Measurements from ENCODE around the gene NF1. TPM values are rescaled to one million over a fixed set of nuclear protein-coding genes. Genes with fewer than 3 reads are reported as not detected.
"Not testable (repeated sequence)": the region's sequence is repeated elsewhere in the genome, so short reads cannot be mapped to it uniquely, and the experiment has no call there.

Gene NF1
- total RNA-seq (10 to 100 TPM; 49.1 to 97.7 (median 63.8) TPM), polyA plus RNA-seq (1 to 10 TPM; 3.1 to 5.7 (median 4.7) TPM)
- long read RNA-seq, donor 1, full-length matches to known transcripts: 2 of 2 reads
- long read RNA-seq, donor 1, partial matches to known transcripts: 0 of 2 reads
- long read RNA-seq, donor 1, other reads (novel, unspliced or antisense): 0 of 2 reads
- long read RNA-seq, donor 2: 0 reads

- intact Hi-C loops (cut with DNase I; ENCODE audit: low total_unique reads): no loop called here
- peak; percentile 96 for DNase-seq
- Histone ChIP-seq H3K27ac (peak within 1 kb of the TSS; percentile 82 to 96 (median 92)), H3K4me1 (peaks cover 0 to 35% (median 14%) of the 10 kb centered on the region in 6 donors), H3K36me3 (no peaks in the 10 kb centered on the region), H3K9me3 (no peaks in the 10 kb centered on the region), H3K4me3 (peak within 1 kb of the TSS; percentile 70 to 94 (median 78)), H3K27me3 (replicated peaks in 1 of 7) (no peaks in the 10 kb centered on the region)
- 0 to 1% (median 1%) methylated on average over 27 to 45 of the region's 45 CpGs for WGBS, 5 donors
- TF ChIP-seq CTCF (IDR thresholded peaks at IDR 0.05 in 8 of 11, conservative IDR thresholded peaks at IDR 0.05 in 3 of 11) (peak in 1 of 11 experiments; percentile 7), POLR2AphosphoS5 (IDR thresholded peaks at IDR 0.05) (peak; percentile 89 to 90 (median 89)), POLR2A (IDR thresholded peaks at IDR 0.05) (no peak)
Measured at GRCh38 chr17:31094600-31095235, at the start of gene NF1. NF1 (plus strand) TSS chr17:31094977; CDS start chr17:31095310, 333 bp downstream.

- DNase-seq; H3K36me3 ChIP-seq; H3K27me3 ChIP-seq (replicated peaks in 1 of 7); H3K4me3 ChIP-seq; H3K27ac ChIP-seq; H3K9me3 ChIP-seq; intact Hi-C loops (cut with DNase I; ENCODE audit: low total_unique reads): not testable (repeated sequence)
- peaks cover 0 to 12% (median 5%) of the 10 kb centered on the region in 6 donors for H3K4me1 ChIP-seq
- WGBS, 5 donors: 85 to 96% (median 93%) methylated on average over 4 to 7 of the region's 7 CpGs
Measured at GRCh38 chr17:31046856-31047425, 47.8 kb upstream of the NF1 start.

- TF ChIP-seq CTCF (IDR thresholded peaks at IDR 0.05 in 8 of 11, conservative IDR thresholded peaks at IDR 0.05 in 3 of 11): no peak
- TF ChIP-seq POLR2A (IDR thresholded peaks at IDR 0.05): no peak
- TF ChIP-seq POLR2AphosphoS5 (IDR thresholded peaks at IDR 0.05): no peak
- no peak overlapping the region for H3K27ac ChIP-seq
- H3K4me3 ChIP-seq: no peak overlapping the region
- H3K27me3 ChIP-seq (replicated peaks in 1 of 7): no peaks in the 10 kb centered on the region
- peaks cover 0 to 22% (median 8%) of the 10 kb centered on the region in 6 donors for H3K4me1 ChIP-seq
- no peak for DNase-seq
- peaks cover 0 to 9% (median 0%) of the 10 kb centered on the region in 6 donors for H3K36me3 ChIP-seq
- intact Hi-C loops (cut with DNase I; ENCODE audit: low total_unique reads): no loop called here
- H3K9me3 ChIP-seq: no peaks in the 10 kb centered on the region
Measured at GRCh38 chr17:31048142-31048541, 46.6 kb upstream of the NF1 start.

GRCh38 chr17:31048780-31049179 is 46.0 kb upstream of the NF1 start:
- H3K36me3 ChIP-seq: peaks cover 0 to 9% (median 0%) of the 10 kb centered on the region in 6 donors
- DNase-seq: no peak
- no peaks in the 10 kb centered on the region for H3K9me3 ChIP-seq
- intact Hi-C loops (cut with DNase I; ENCODE audit: low total_unique reads): no loop called here
- H3K4me1 ChIP-seq: peaks cover 0 to 22% (median 8%) of the 10 kb centered on the region in 6 donors
- H3K27me3 ChIP-seq (replicated peaks in 1 of 7): no peaks in the 10 kb centered on the region
- TF ChIP-seq POLR2AphosphoS5 (IDR thresholded peaks at IDR 0.05) (no peak), POLR2A (IDR thresholded peaks at IDR 0.05) (no peak), CTCF (IDR thresholded peaks at IDR 0.05 in 8 of 11, conservative IDR thresholded peaks at IDR 0.05 in 3 of 11) (no peak)
- H3K4me3 ChIP-seq: no peak overlapping the region
- H3K27ac ChIP-seq: no peak overlapping the region
